A549 (cell line): ENCODE measurements around the gene SETD3. TPM values are rescaled to one million over a fixed set of nuclear protein-coding genes. Genes with fewer than 3 reads are reported as not detected.

Experiments
- ATAC-seq, 2 experiments: fragments of 200-7000 bp in 1 of 2; fragments of >200 bp in 1 of 2; cut with Nextera tagmentation in 1 of 2; cut with Tn5 transposase in 1 of 2; 3 replicates each; pipeline versions ENCODE4 v1.8.0 to v1.9.1; 2018 to 2020; ENCODE audit warnings: mild to moderate bottlenecking in 1 of 2, moderate library complexity in 1 of 2
- CTCF ChIA-PET: fragments of 300-600 bp; sonication (Branson Sonifier 250); formaldehyde crosslinking; extraction: SDS; loops from one replicate; lab custom pipeline; 2021; ENCODE audit warnings: antibody characterized with exemption, inconsistent platforms; lab: Yijun Ruan, JAX
- POLR2A ChIA-PET: fragments of 350-600 bp; formaldehyde crosslinking; extraction: SDS; loops from one replicate; lab custom pipeline; 2021; ENCODE audit warnings: antibody characterized with exemption, inconsistent platforms; lab: Yijun Ruan, JAX
- DNase-seq, 2 experiments: peaks; one replicate each; pipeline versions ENCODE4 v3.0.0 to v3.0.0-alpha.2; 2011 to 2016; ENCODE audit warnings: low read depth in 1 of 2, low spot score in 1 of 2
- FAIRE-seq: peaks from 2 replicates; lab custom pipeline; 2011; peaks lifted over from hg19 to GRCh38; lab: Jason Lieb, UNC
- H3K27ac ChIP-seq, 2 experiments: fragments of >200 bp; sonication (Bioruptor Twin); formaldehyde crosslinking; 3 replicates each; pipeline ENCODE4 v1.5.1; 2016 to 2017
- H3K4me1 ChIP-seq: fragments of >200 bp; sonication (Bioruptor Twin); formaldehyde crosslinking; 3 replicates; pipeline ENCODE4 v1.6.1; 2016
- H3K4me2 ChIP-seq: fragments of >200 bp; sonication (Bioruptor Twin); formaldehyde crosslinking; 3 replicates; pipeline ENCODE4 v1.6.1; 2016
- H3K4me3 ChIP-seq: fragments of >200 bp; sonication (Bioruptor Twin); formaldehyde crosslinking; 3 replicates; pipeline ENCODE4 v1.5.1; 2016
- H3K9me3 ChIP-seq: fragments of >200 bp; sonication (Bioruptor Twin); formaldehyde crosslinking; 3 replicates; pipeline ENCODE4 v1.6.1; 2016
- BCL3 ChIP-seq: fragments of >200 bp; sonication (Bioruptor Twin); formaldehyde crosslinking; IDR thresholded peaks from 3 replicates; pipeline ENCODE4 v1.6.1; 2016
- CBX8 ChIP-seq: fragments of 200-600 bp; sonication (generic); IDR thresholded peaks from 2 replicates; pipeline ENCODE4 v1.6.1; 2016
- CTCF ChIP-seq: fragments of >200 bp; sonication (Bioruptor Twin); formaldehyde crosslinking; IDR thresholded peaks from 3 replicates; pipeline ENCODE4 v1.5.1; 2016
- E2F6 ChIP-seq: IDR thresholded peaks from 2 replicates; pipeline ENCODE4 v1.6.1; 2012; ENCODE audit warnings: low read depth, borderline replicate concordance
- EHF ChIP-seq: fragments of 250-450 bp; sonication (Bioruptor Pico); IDR thresholded peaks from 2 replicates; pipeline ENCODE4 v1.5.0; 2020; ENCODE audit warnings: mild to moderate bottlenecking
- KDM1A ChIP-seq: fragments of 200-600 bp; sonication (generic); IDR thresholded peaks from 2 replicates; pipeline ENCODE4 v1.6.1; 2016; ENCODE audit warnings: low read depth, mild to moderate bottlenecking
- MAX ChIP-seq: IDR thresholded peaks from 2 replicates; pipeline ENCODE4 v1.6.1; 2012
- MAZ ChIP-seq: fragments of 150-350 bp; IDR thresholded peaks from 2 replicates; pipeline ENCODE4 v1.6.1; 2014; ENCODE audit warnings: antibody characterized with exemption, low read depth, low read length, borderline replicate concordance
- POLR2A ChIP-seq: IDR thresholded peaks from 2 replicates; pipeline ENCODE4 v1.6.1; 2012; ENCODE audit warnings: mild to moderate bottlenecking, low read length
- POLR2AphosphoS2 ChIP-seq: conservative IDR thresholded peaks from 2 replicates; pipeline ENCODE4 v1.6.1; 2012; ENCODE audit warnings: low read length, improper control_type of control experiment, inconsistent platforms
- RAD21 ChIP-seq, 2 experiments: fragments of >200 bp in 1 of 2; sonication (Bioruptor Twin) in 1 of 2; formaldehyde crosslinking in 1 of 2; IDR thresholded peaks in 1 of 2; conservative IDR thresholded peaks in 1 of 2; 2 replicates in 1 of 2; 3 replicates in 1 of 2; pipeline ENCODE4 v1.6.1; 2012 to 2018; ENCODE audit warnings: inconsistent platforms in 1 of 2
- RFX5 ChIP-seq: fragments of 450-650 bp; IDR thresholded peaks from 2 replicates; pipeline ENCODE4 v1.7.1; 2014; ENCODE audit warnings: antibody characterized with exemption, mild to moderate bottlenecking, moderate library complexity
- SMC3 ChIP-seq: fragments of >200 bp; sonication (Bioruptor Twin); formaldehyde crosslinking; IDR thresholded peaks from 3 replicates; pipeline ENCODE4 v1.6.1; 2018; ENCODE audit warnings: inconsistent platforms
- ZC3H11A ChIP-seq: fragments of 450-650 bp; IDR thresholded peaks from 2 replicates; pipeline ENCODE4 v1.6.1; 2014; ENCODE audit warnings: antibody characterized with exemption, mild to moderate bottlenecking
- ZFP36 ChIP-seq: fragments of 450-650 bp; IDR thresholded peaks from 2 replicates; pipeline ENCODE4 v1.6.1; 2014; ENCODE audit warnings: borderline replicate concordance; ENCODE audit not compliant: partially characterized antibody
- WGBS: methylation state at CpG from one replicate; pipeline ENCODE4 v1.1.6; 2017; ENCODE audit errors: missing lambda C conversion rate; 5-methylcytosine and 5-hydroxymethylcytosine counted together
- polyA plus RNA-seq, 4 experiments: library from polyadenylated mRNA; depleted of rRNA in 3 of 4; stranded (reverse); fragments of >200 nt; fragmentation: RNase III in 1 of 4; extraction: RNeasy Plus Mini Kit Qiagen cat#74134 plus additional on column Dnase treatment in 1 of 4; gene quantifications; 2 replicates in 3 of 4; 3 replicates in 1 of 4; pipeline ENCODE4 v1.2.3, GENCODE V29; 2011 to 2017
- TF ChIP-seq, protein P1 (sequence below): IDR thresholded peaks from 2 replicates; pipeline ENCODE4 v1.6.1; 2012

SETD3 gene
- polyA plus RNA-seq, 2 of the 4 experiments (the other 2 are of a cell fraction), result 43.1 to 59.7 TPM

DNA sequence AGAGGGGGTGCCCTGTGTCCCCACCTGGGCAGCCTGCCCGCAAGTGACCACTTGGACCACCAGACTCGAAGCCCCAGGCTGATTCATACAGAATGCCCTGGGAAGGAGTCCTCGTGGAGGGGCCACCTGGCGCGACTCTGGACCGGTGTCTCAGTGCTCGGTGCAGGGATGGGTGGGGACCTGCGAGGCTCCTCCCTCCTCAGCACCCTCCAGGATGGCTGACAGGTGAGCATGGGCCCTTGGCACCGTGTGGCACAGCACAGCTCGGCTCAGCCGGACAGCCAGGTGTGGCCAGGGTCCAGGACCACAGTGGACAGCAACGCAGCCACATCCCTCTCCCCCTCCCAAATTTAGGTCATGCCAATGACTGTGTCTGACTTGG, 45.0 kb upstream of the SETD3 start:
- no peak for FAIRE-seq

DNA sequence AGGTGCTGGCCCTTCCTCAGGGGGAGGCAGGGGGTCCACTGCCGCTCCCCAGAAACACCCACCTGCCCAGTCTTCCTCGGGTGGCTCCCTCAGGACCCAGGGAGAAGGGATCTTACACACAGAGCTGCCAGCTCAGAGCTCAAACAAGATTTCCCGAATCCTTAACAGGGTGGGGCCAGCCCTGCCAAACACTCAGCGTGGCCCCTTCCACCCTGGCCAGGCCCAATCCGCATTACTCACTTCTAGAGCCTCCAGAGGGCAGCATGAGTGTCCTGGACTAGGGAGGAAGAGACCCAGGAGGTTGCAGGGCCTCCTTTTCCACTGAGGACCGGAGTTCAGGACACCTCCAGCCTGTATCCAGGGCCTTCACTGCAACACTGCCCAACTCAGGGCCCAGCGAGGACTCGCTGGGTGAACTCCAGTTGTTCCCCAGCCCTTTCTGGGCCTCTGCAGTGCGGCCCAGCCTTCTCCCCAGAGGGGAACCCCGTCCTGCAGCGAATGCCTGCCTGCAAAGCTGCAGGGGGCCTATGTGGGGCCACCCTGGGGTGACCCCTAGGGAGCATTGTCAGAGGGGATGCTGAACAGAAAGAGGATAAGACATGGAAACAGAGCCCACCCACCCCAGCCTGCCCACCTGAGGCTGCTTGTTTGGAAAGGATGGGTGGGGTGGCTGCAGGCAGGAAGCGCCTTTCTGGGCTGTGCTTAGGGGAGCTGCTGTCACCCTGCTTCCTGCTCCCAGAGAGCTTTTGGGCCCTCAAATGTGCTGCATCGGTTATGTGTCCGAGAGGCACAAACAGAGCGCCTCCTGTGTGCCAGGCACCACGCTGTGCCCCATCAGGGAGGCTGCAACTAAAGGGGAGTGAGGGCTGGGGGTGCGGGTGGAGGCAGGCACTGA, 44.4 kb upstream of the SETD3 start:
- 37% methylated on average over 8 of the region's 17 CpGs for WGBS
- FAIRE-seq (no peak), DNase-seq (peak; percentile 62 to 64), ATAC-seq (peak; percentile 62 to 81)
- Histone ChIP-seq H3K27ac (peak overlapping the region; percentile 62 to 90; a peak in 5 of 6 replicates), H3K9me3 (no peaks in the 10 kb centered on the region), H3K4me2 (peak overlapping the region; percentile 84), H3K4me3 (no peak overlapping the region), H3K4me1 (peaks cover 57% of the 10 kb centered on the region)
- ChIA-PET POLR2A (no interaction called here), CTCF (interaction anchor here (0.7 to 8.7 kb wide), 29 partner anchors 9 to 422 kb away, joined by 3 to 105 read pairs (median 6); no protein-coding TSS in a partner anchor)
- peak; percentile 55 for TF ChIP-seq CTCF
- TF ChIP-seq SMC3, result peak; percentile 70
- peak; percentile 61 to 65 for TF ChIP-seq RAD21 (conservative IDR thresholded peaks at IDR 0.05 in 1 of 2, IDR thresholded peaks at IDR 0.05 in 1 of 2)
- TF ChIP-seq RFX5, result no peak
- 0 out of 2 replicates have a peak, but pooled peaks have one; percentile 28 for TF ChIP-seq MAX
- no peak for TF ChIP-seq POLR2AphosphoS2

More for the DNA sequence above, 45.0 kb upstream of the SETD3 start:
- DNase-seq (no peak), ATAC-seq (no peak)
- ChIA-PET POLR2A (no interaction called here), CTCF (interaction anchor here (0.7 to 8.7 kb wide), 21 partner anchors 9 to 421 kb away, joined by 3 to 105 read pairs (median 8); no protein-coding TSS in a partner anchor)
- Histone ChIP-seq H3K4me2 (peak overlapping the region; percentile 84; the same call in 1 of the 3 replicates), H3K9me3 (no peaks in the 10 kb centered on the region), H3K4me1 (peaks cover 57% of the 10 kb centered on the region)
- TF ChIP-seq POLR2A (no peak), KDM1A (no peak), ZFP36 (no peak)
- TF ChIP-seq, all 56 proteins: peak for 0
- 80% methylated on average over 2 of the region's 12 CpGs for WGBS
- H3K4me3 ChIP-seq, result no peak overlapping the region
- H3K27ac ChIP-seq, result peak overlapping the region in 1 of 2 experiments; percentile 90; a peak in 3 of 6 replicates

DNA sequence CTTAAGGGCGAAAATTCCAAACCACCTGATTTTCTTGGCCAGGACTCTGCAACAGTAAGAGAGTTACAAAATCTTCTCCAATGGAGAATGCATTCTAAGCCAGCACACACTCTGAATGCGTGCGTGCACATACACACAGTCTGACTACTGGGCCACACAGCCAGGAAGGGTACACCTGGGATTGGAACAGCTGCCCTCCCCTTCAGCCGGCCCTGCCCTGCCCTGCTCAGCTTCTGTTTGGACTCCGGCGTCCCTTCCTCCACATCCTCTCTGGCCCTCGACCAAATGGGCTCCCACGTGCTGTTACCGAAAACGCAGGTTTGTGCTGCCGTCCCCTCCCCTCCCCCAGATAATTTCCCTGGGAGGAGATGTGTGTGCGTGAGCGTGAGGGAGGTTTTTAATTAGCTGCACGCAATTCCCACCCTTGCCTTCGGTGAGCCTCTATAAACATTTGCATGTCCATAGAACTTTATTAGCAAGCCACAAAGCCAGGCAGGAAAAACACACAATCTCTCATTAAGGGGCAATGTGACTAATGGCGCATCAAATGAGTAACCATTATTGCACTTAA, 43.5 kb upstream of the SETD3 start:
- ChIA-PET CTCF (interaction anchor here (0.8 to 8.7 kb wide), 27 partner anchors 10 to 132 kb away, joined by 3 to 105 read pairs (median 7); no protein-coding TSS in a partner anchor), POLR2A (no interaction called here)
- ATAC-seq (no peak), DNase-seq (no peak), FAIRE-seq (no peak)
- TF ChIP-seq MAZ (no peak), MAX (0 out of 2 replicates have a peak, but pooled peaks have one; percentile 6)
- H3K27ac ChIP-seq, result peak overlapping the region; percentile 77 to 90
- 81% methylated on average over 16 of the region's 16 CpGs for WGBS
- H3K4me2 ChIP-seq, result peak overlapping the region; percentile 84
- no peak overlapping the region for H3K4me3 ChIP-seq
- H3K4me1 ChIP-seq, result peaks cover 57% of the 10 kb centered on the region
- H3K9me3 ChIP-seq, result no peaks in the 10 kb centered on the region

- Histone ChIP-seq H3K9me3 (no peaks in the 10 kb centered on the region), H3K4me1 (peaks cover 59% of the 10 kb centered on the region), H3K4me3 (no peak overlapping the region), H3K4me2 (peak overlapping the region; percentile 84), H3K27ac (peak overlapping the region; percentile 77 to 90)
- WGBS, result 82% methylated on average over 3 of the region's 5 CpGs
- no peak for ATAC-seq
- CTCF ChIA-PET, result interaction anchor here (0.8 to 8.7 kb wide), 17 partner anchors 10 to 133 kb away, joined by 3 to 105 read pairs (median 8); no protein-coding TSS in a partner anchor
- TF ChIP-seq CBX8, result no peak
- TF ChIP-seq ZC3H11A, result no peak
- TF ChIP-seq BCL3, result no peak
- TF ChIP-seq E2F6, result no peak
- TF ChIP-seq EHF (CRISPR knock-in tag), result no peak
- TF ChIP-seq, protein P1, sequence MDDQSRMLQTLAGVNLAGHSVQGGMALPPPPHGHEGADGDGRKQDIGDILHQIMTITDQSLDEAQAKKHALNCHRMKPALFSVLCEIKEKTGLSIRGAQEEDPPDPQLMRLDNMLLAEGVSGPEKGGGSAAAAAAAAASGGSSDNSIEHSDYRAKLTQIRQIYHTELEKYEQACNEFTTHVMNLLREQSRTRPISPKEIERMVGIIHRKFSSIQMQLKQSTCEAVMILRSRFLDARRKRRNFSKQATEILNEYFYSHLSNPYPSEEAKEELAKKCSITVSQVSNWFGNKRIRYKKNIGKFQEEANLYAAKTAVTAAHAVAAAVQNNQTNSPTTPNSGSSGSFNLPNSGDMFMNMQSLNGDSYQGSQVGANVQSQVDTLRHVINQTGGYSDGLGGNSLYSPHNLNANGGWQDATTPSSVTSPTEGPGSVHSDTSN, result no peak
- no peak for TF ChIP-seq POLR2AphosphoS2
- no peak for DNase-seq
- POLR2A ChIA-PET, result interaction anchor here (1.0 kb wide), 1 partner anchor 43 kb away, joined by 3 read pairs; the partner anchor contains the start of gene SETD3
- FAIRE-seq, result no peak
These were observed 43.0 kb upstream of the SETD3 start for GRCh38 chr14:99523704-99524055.
